HCT116 (cell line): ENCODE data around the gene KMT2D. TPM values are rescaled to one million over a fixed set of nuclear protein-coding genes. Genes with fewer than 3 reads are reported as not detected.
A peak's percentile ranks its signal among the peaks of the same experiment; 100 is the strongest.

ENCODE experiments used
- ATAC-seq: fragments of 200-7000 bp; cut with Tn5 transposase; 2 replicates; pipeline ENCODE4 v1.9.1; 2020; ENCODE audit warnings: mild to moderate bottlenecking, moderate library complexity
- BruUV-seq: library from RNA; stranded (reverse); fragments of 400-500 nt; replicated peaks from 2 replicates; lab custom pipeline; 2021; lab: Mats Ljungman, UMichigan
- CTCF ChIA-PET: fragments of 300-600 bp; sonication (Branson Sonifier 250); formaldehyde crosslinking; loops from one replicate; lab custom pipeline; 2021; ENCODE audit warnings: antibody characterized with exemption; lab: Charles Lee
- POLR2A ChIA-PET: fragments of 300-600, 350-600 bp; sonication (Branson Sonifier 250); formaldehyde crosslinking; loops from one replicate; lab custom pipeline; 2021; ENCODE audit warnings: antibody characterized with exemption; lab: Charles Lee
- RAD21 ChIA-PET, 2 experiments: fragments of 300-600 bp; sonication (Branson Sonifier 250); formaldehyde crosslinking; loops; one replicate each; lab custom pipeline; 2023; ENCODE audit warnings: low total read pairs in 2 of 2; ENCODE audit not compliant: uncharacterized antibody in 2 of 2, unreplicated experiment in 2 of 2, low non-redundant PET in 1 of 2; lab: Charles Lee
- DNase-seq: peaks from one replicate; pipeline ENCODE4 v3.0.0-alpha.2; 2010; ENCODE audit warnings: low read depth, low spot score
- H2AFZ ChIP-seq: fragments of 200-600 bp; shearing (Covaris generic), sonication (generic); 2 replicates; pipeline ENCODE4 v1.6.1; 2017; ENCODE audit warnings: low read depth, mixed run types, mixed read lengths, antibody characterized with exemption, low read length; ENCODE audit not compliant: poor library complexity, severe bottlenecking
- H3K27ac ChIP-seq: 2 replicates; pipeline ENCODE4 v1.5.1; 2012; ENCODE audit warnings: low read depth, low read length
- H3K27me3 ChIP-seq: fragments of 200-600 bp; sonication (generic); 2 replicates; pipeline ENCODE4 v1.6.1; 2016; ENCODE audit warnings: mixed run types, low read length, mixed read lengths; ENCODE audit not compliant: insufficient read depth
- H3K36me3 ChIP-seq, 2 experiments: fragments of 200-500 bp in 1 of 2; fragments of 200-600 bp in 1 of 2; sonication (Bioruptor generic) in 1 of 2; sonication (generic) in 1 of 2; 2 replicates each; pipeline versions ENCODE4 v1.5.1 to v1.6.1; 2014 to 2016; ENCODE audit warnings: low read length in 2 of 2, inconsistent platforms in 1 of 2, mixed read lengths in 1 of 2, mixed run types in 1 of 2; ENCODE audit not compliant: insufficient read depth in 2 of 2, control insufficient read depth in 1 of 2
- H3K4me1 ChIP-seq, 2 experiments: fragments of 200-600 bp in 1 of 2; sonication (generic) in 1 of 2; 2 replicates each; pipeline versions ENCODE4 v1.5.1 to v1.6.1; 2012 to 2017; ENCODE audit warnings: low read length in 2 of 2, inconsistent platforms in 1 of 2, mild to moderate bottlenecking in 1 of 2, mixed read lengths in 1 of 2, mixed run types in 1 of 2, moderate library complexity in 1 of 2; ENCODE audit not compliant: insufficient read depth in 2 of 2, control insufficient read depth in 1 of 2
- H3K4me2 ChIP-seq: fragments of 200-600 bp; sonication (generic); 2 replicates; pipeline ENCODE4 v1.6.1; 2017; ENCODE audit warnings: mixed run types, low read length, mixed read lengths
- H3K4me3 ChIP-seq, 2 experiments: fragments of 200-600 bp in 1 of 2; sonication (generic) in 1 of 2; replicated peaks in 1 of 2; 2 replicates each; pipeline ENCODE4 v1.5.1; 2011 to 2016; ENCODE audit warnings: low read length in 2 of 2, control low read depth in 1 of 2, low read depth in 1 of 2, mild to moderate bottlenecking in 1 of 2, mixed read lengths in 1 of 2, mixed run types in 1 of 2
- H3K79me2 ChIP-seq: fragments of 200-600 bp; sonication (generic); 2 replicates; pipeline ENCODE4 v1.6.1; 2017; ENCODE audit warnings: mild to moderate bottlenecking, mixed run types, low read length, moderate library complexity, mixed read lengths; ENCODE audit not compliant: insufficient read depth
- H3K9ac ChIP-seq: fragments of 200-600 bp; sonication (generic); 2 replicates; pipeline ENCODE4 v1.6.1; 2016; ENCODE audit warnings: low read length, mixed read lengths
- H3K9me2 ChIP-seq: fragments of 200-600 bp; sonication (generic), shearing (Covaris generic); 2 replicates; pipeline ENCODE4 v1.6.1; 2017; ENCODE audit warnings: mixed run types, mild to moderate bottlenecking, moderate library complexity; ENCODE audit not compliant: insufficient read depth
- H3K9me3 ChIP-seq, 2 experiments: fragments of 200-500 bp in 1 of 2; fragments of 200-600 bp in 1 of 2; sonication (Bioruptor generic) in 1 of 2; sonication (generic) in 1 of 2; 2 replicates each; pipeline ENCODE4 v1.6.1; 2014 to 2017; ENCODE audit warnings: low read length in 2 of 2, mixed read lengths in 2 of 2, inconsistent platforms in 1 of 2, low read depth in 1 of 2, mild to moderate bottlenecking in 1 of 2, mixed run types in 1 of 2, moderate library complexity in 1 of 2; ENCODE audit not compliant: control insufficient read depth in 1 of 2, insufficient read depth in 1 of 2
- H4K20me1 ChIP-seq: fragments of 200-600 bp; sonication (generic), shearing (Covaris generic); 2 replicates; pipeline ENCODE4 v1.6.1; 2017; ENCODE audit warnings: mixed run types, mild to moderate bottlenecking, moderate library complexity; ENCODE audit not compliant: insufficient read depth
- CBX3 ChIP-seq: IDR thresholded peaks from 2 replicates; pipeline ENCODE4 v1.6.1; 2012; ENCODE audit warnings: low read depth
- CEBPB ChIP-seq: IDR thresholded peaks from 2 replicates; pipeline ENCODE4 v1.6.1; 2012; ENCODE audit warnings: low read depth
- EGR1 ChIP-seq: IDR thresholded peaks from 2 replicates; pipeline ENCODE4 v1.6.1; 2012; ENCODE audit warnings: low read depth
- ELF1 ChIP-seq: IDR thresholded peaks from 2 replicates; pipeline ENCODE4 v1.6.1; 2012; ENCODE audit warnings: low read depth, borderline replicate concordance
- FOSL1 ChIP-seq: IDR thresholded peaks from 2 replicates; pipeline ENCODE4 v1.6.1; 2012; ENCODE audit warnings: low read depth
- JUND ChIP-seq: IDR thresholded peaks from 2 replicates; pipeline ENCODE4 v1.6.1; 2012
- POLR2AphosphoS5 ChIP-seq: IDR thresholded peaks from 2 replicates; pipeline ENCODE4 v1.6.1; 2011; ENCODE audit warnings: mild to moderate bottlenecking, low read depth, low read length, moderate library complexity
- RAD21 ChIP-seq: IDR thresholded peaks from 2 replicates; pipeline ENCODE4 v1.6.1; 2012; ENCODE audit warnings: low read depth, mild to moderate bottlenecking
- SP1 ChIP-seq: IDR thresholded peaks from 2 replicates; pipeline ENCODE4 v1.6.1; 2012; ENCODE audit warnings: low read depth
- SRF ChIP-seq: IDR thresholded peaks from 2 replicates; pipeline ENCODE4 v1.6.1; 2012; ENCODE audit warnings: low read depth
- TCF7L2 ChIP-seq: IDR thresholded peaks from 2 replicates; pipeline ENCODE4 v1.7.0; 2011; ENCODE audit warnings: borderline replicate concordance, inconsistent platforms; ENCODE audit not compliant: insufficient read depth, insufficient read length; ENCODE audit errors: extremely low read depth
- YY1 ChIP-seq: IDR thresholded peaks from 2 replicates; pipeline ENCODE4 v1.6.1; 2011; ENCODE audit warnings: low read length, low read depth, moderate library complexity, mild to moderate bottlenecking; ENCODE audit not compliant: insufficient replicate concordance; ENCODE audit errors: extremely low read depth
- ZFX ChIP-seq: fragments of 450-650 bp; IDR thresholded peaks from 2 replicates; pipeline ENCODE4 v1.6.1; 2017
- intact Hi-C: fragments of 100-400 bp; cut with micrococcal nuclease; formaldehyde crosslinking; loops from 2 replicates; pipeline ENCODE4 v1.10.0; 2022
- total RNA-seq: library from RNA; stranded (reverse); gene quantifications from one replicate; pipeline ENCODE4 v1.2.1, GENCODE V29; 2021; ENCODE audit not compliant: unreplicated experiment
- TF ChIP-seq, protein P1 (sequence below): IDR thresholded peaks from 2 replicates; pipeline ENCODE4 v1.6.1; 2012
- TF ChIP-seq, protein P2 (sequence below): IDR thresholded peaks from 2 replicates; pipeline ENCODE4 v1.6.1; 2012
- TF ChIP-seq, protein P3 (sequence below): IDR thresholded peaks from 2 replicates; pipeline ENCODE4 v1.6.1; 2011; ENCODE audit warnings: mild to moderate bottlenecking, low read length, moderate library complexity; ENCODE audit not compliant: insufficient replicate concordance; ENCODE audit errors: extremely low read depth

Gene KMT2D
- total RNA-seq, 1 experiment from 2014 or later = 71.3 TPM

DNA sequence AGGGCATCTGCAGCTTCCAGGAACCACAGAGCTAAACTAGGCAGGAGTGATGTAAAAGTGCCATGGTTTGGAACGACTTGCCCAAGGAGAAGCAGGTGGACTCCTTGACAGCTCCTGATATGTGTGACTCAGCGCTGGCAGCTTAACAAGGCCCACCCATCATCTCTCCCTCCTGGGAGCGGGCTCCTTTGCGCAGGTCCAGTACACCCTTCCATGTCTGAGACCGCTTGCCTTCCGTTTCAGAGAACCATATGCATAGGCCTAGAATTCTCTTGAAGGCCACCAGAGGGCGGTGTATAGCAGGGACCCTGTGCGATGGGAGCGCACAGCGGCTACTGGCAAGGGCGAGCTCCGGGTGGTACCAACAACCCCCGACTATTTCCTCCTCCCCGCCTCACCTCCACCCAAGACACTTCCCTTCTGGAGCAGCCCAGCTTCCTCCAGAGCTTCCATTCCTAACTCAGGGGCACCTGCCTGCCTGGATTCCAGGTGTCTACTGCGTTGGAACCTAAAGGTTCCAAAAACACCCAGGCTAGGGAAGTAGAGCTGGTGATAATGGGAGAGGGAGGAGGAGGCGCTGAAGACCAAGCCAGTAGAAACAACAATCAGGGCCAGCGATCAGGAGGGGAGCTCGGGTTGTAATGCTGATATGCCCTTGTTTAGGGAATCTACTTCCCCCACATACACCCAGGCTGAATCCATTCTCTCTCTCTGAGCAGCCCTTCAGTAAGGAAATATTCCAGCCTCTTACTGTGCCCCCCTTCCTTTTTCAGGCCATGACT lies 27.7 kb upstream of the KMT2D start (continued):
- TF ChIP-seq YY1 (peak; percentile 36), ELF1 (no peak), SP1 (no peak), RAD21 (peak; percentile 76), FOSL1 (0 out of 2 replicates have a peak, but pooled peaks have one; percentile 38)
- TF ChIP-seq, protein P1, sequence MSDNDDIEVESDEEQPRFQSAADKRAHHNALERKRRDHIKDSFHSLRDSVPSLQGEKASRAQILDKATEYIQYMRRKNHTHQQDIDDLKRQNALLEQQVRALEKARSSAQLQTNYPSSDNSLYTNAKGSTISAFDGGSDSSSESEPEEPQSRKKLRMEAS = peak; percentile 38; the same call in 1 of the 2 replicates
- TF ChIP-seq, protein P2, sequence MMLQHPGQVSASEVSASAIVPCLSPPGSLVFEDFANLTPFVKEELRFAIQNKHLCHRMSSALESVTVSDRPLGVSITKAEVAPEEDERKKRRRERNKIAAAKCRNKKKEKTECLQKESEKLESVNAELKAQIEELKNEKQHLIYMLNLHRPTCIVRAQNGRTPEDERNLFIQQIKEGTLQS = no peak
- TF ChIP-seq, protein P3, sequence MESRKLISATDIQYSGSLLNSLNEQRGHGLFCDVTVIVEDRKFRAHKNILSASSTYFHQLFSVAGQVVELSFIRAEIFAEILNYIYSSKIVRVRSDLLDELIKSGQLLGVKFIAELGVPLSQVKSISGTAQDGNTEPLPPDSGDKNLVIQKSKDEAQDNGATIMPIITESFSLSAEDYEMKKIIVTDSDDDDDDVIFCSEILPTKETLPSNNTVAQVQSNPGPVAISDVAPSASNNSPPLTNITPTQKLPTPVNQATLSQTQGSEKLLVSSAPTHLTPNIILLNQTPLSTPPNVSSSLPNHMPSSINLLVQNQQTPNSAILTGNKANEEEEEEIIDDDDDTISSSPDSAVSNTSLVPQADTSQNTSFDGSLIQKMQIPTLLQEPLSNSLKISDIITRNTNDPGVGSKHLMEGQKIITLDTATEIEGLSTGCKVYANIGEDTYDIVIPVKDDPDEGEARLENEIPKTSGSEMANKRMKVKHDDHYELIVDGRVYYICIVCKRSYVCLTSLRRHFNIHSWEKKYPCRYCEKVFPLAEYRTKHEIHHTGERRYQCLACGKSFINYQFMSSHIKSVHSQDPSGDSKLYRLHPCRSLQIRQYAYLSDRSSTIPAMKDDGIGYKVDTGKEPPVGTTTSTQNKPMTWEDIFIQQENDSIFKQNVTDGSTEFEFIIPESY = no peak

DNA sequence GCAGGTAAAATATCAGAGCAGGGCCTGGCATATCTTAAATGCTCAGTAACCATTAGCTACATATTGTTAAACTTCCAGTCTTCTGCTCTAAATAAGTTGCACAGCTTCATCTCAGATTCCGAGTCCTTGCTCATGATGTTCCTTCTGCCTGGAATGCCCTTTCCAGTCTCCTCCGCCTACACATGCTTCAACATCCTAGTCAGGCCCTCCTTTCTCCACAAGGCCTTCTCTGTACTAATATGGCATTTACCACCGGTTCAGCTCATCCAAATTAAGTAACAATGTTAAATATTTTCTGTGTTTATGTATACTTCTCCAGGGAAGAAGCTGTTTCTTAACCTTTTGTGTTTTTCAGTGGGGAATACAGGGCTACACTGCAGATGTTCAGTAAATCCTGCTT lies 25.5 kb upstream of the KMT2D start:
- ChIA-PET CTCF (interaction anchor here (1.1 to 4.2 kb wide), 3 partner anchors 13 to 22 kb away, joined by 5 to 59 read pairs (median 7); partner anchors contain the start of gene RHEBL1), POLR2A (no interaction called here), RAD21 (no interaction called here)
- no TSS peak for BruUV-seq
- ATAC-seq = no peak
- Histone ChIP-seq H3K9ac (no peak overlapping the region), H3K36me3 (no peaks in the 10 kb centered on the region), H3K27ac (no peak overlapping the region), H4K20me1 (no peaks in the 10 kb centered on the region), H3K9me2 (no peaks in the 10 kb centered on the region), H3K79me2 (no peaks in the 10 kb centered on the region), H3K27me3 (no peaks in the 10 kb centered on the region), H3K9me3 (no peaks in the 10 kb centered on the region), H3K4me3 (no peak overlapping the region), H3K4me1 (peaks cover 8 to 16% of the 10 kb centered on the region in 2 experiments), H3K4me2 (no peak overlapping the region), H2AFZ (no peak overlapping the region)
- no peak for DNase-seq
- intact Hi-C loops = no loop called here
- TF ChIP-seq, protein P2 = no peak
- TF ChIP-seq, protein P1 = no peak
- TF ChIP-seq YY1 = no peak
- no peak for TF ChIP-seq FOSL1
- no peak for TF ChIP-seq CEBPB
- no peak for TF ChIP-seq SRF
- TF ChIP-seq, protein P3 = no peak
- no peak for TF ChIP-seq RAD21
- TF ChIP-seq POLR2AphosphoS5 = no peak
- TF ChIP-seq ELF1 = no peak
- TF ChIP-seq SP1 = no peak
- TF ChIP-seq JUND = no peak
- TF ChIP-seq EGR1 = no peak
- no peak for TF ChIP-seq CBX3
- TF ChIP-seq ZFX = no peak
- TF ChIP-seq TCF7L2 = no peak
